IMR-90 (cell line): Measurements from ENCODE around the gene POLR3A. TPM values are rescaled to one million over a fixed set of nuclear protein-coding genes. Genes with fewer than 3 reads are reported as not detected.

Experiments used
- ATAC-seq: fragments of 200-7000 bp; cut with Tn5 transposase; 2 replicates; pipeline ENCODE4 v1.9.1; 2020; ENCODE audit warnings: low read depth, mild to moderate bottlenecking, moderate library complexity
- Bru-seq: library from RNA; stranded (reverse); fragments of 400-500 nt; gene quantifications from one replicate; lab custom pipeline; 2021; lab: Mats Ljungman, UMichigan
- BruChase-seq, 2 experiments: library from RNA; stranded (reverse); fragments of 400-500 nt; gene quantifications; one replicate each; lab custom pipeline; 2021; lab: Mats Ljungman, UMichigan
- BruUV-seq: library from RNA; stranded (reverse); fragments of 400-500 nt; replicated peaks from 2 replicates; lab custom pipeline; 2021; lab: Mats Ljungman, UMichigan
- CTCF ChIA-PET: fragments of 300-600 bp; formaldehyde crosslinking; extraction: SDS; loops from one replicate; lab custom pipeline; 2021; ENCODE audit warnings: antibody characterized with exemption; lab: Yijun Ruan, JAX
- POLR2A ChIA-PET: fragments of 300-600 bp; sonication (Branson Sonifier 250); formaldehyde crosslinking; loops from one replicate; lab custom pipeline; 2022; ENCODE audit warnings: antibody characterized with exemption; ENCODE audit not compliant: unreplicated experiment; lab: Charles Lee
- DNase-seq: peaks from one replicate; pipeline ENCODE4 v3.0.0; 2013
- H2AFZ ChIP-seq: replicated peaks from 2 replicates; pipeline ENCODE3; 2013; ENCODE audit warnings: low read length, mild to moderate bottlenecking; ENCODE audit not compliant: poor library complexity
- H2AK5ac ChIP-seq: 2 replicates; pipeline ENCODE4 v1.6.1; 2013; ENCODE audit warnings: low read depth, low read length, inconsistent platforms
- H2AK9ac ChIP-seq: replicated peaks from 2 replicates; pipeline ENCODE3; 2013; ENCODE audit warnings: mild to moderate bottlenecking, low read depth, low read length, moderate library complexity; ENCODE audit not compliant: poor library complexity
- H2BK120ac ChIP-seq: 2 replicates; pipeline ENCODE4 v1.6.1; 2013; ENCODE audit warnings: low read depth, low read length, inconsistent platforms
- H2BK15ac ChIP-seq: 3 replicates; pipeline ENCODE4 v1.6.1; 2013; ENCODE audit warnings: low read depth, low read length, inconsistent platforms
- H2BK20ac ChIP-seq: 2 replicates; pipeline ENCODE4 v1.6.1; 2013; ENCODE audit warnings: low read depth, mild to moderate bottlenecking, inconsistent platforms, low read length, moderate library complexity
- H2BK5ac ChIP-seq: 2 replicates; pipeline ENCODE4 v1.6.1; 2013; ENCODE audit warnings: mild to moderate bottlenecking, low read depth, low read length, inconsistent platforms; ENCODE audit not compliant: poor library complexity, severe bottlenecking
- H3K14ac ChIP-seq: replicated peaks from 2 replicates; pipeline ENCODE4 v1.6.1; 2013; ENCODE audit warnings: low read depth, low read length, inconsistent platforms
- H3K18ac ChIP-seq: 2 replicates; pipeline ENCODE4 v1.6.1; 2013; ENCODE audit warnings: low read depth, low read length, control low read depth
- H3K23ac ChIP-seq: 2 replicates; pipeline ENCODE4 v1.6.1; 2013; ENCODE audit warnings: low read depth, low read length, inconsistent platforms
- H3K27ac ChIP-seq: 2 replicates; pipeline ENCODE4 v1.5.1; 2013; ENCODE audit warnings: mild to moderate bottlenecking, control low read depth, low read length; ENCODE audit not compliant: insufficient read depth
- H3K27me3 ChIP-seq: 2 replicates; pipeline ENCODE4 v1.6.1; 2013; ENCODE audit warnings: low read length; ENCODE audit not compliant: control insufficient read depth, insufficient read depth
- H3K36me3 ChIP-seq: 2 replicates; pipeline ENCODE4 v1.6.1; 2013; ENCODE audit warnings: low read length, mixed read lengths; ENCODE audit not compliant: control insufficient read depth, insufficient read depth
- H3K4ac ChIP-seq: 2 replicates; pipeline ENCODE4 v1.6.1; 2013; ENCODE audit warnings: low read depth, low read length, inconsistent platforms
- H3K4me1 ChIP-seq: 2 replicates; pipeline ENCODE4 v1.6.1; 2013; ENCODE audit warnings: low read length, mixed read lengths; ENCODE audit not compliant: control insufficient read depth, insufficient read depth
- H3K4me2 ChIP-seq: 2 replicates; pipeline ENCODE4 v1.6.1; 2013; ENCODE audit warnings: low read depth, mild to moderate bottlenecking, control low read depth, low read length, moderate library complexity
- H3K4me3 ChIP-seq: 2 replicates; pipeline ENCODE4 v1.5.1; 2013; ENCODE audit warnings: low read depth, mild to moderate bottlenecking, control low read depth, low read length, moderate library complexity; ENCODE audit not compliant: insufficient read depth
- H3K56ac ChIP-seq: 2 replicates; pipeline ENCODE4 v1.6.1; 2013; ENCODE audit warnings: low read length, inconsistent platforms; ENCODE audit not compliant: insufficient read depth; ENCODE audit errors: extremely low read depth
- H3K79me1 ChIP-seq, 2 experiments: 2 replicates each; pipeline ENCODE4 v1.6.1; 2013; ENCODE audit warnings: low read length in 2 of 2, inconsistent platforms in 1 of 2, low read depth in 1 of 2
- H3K9ac ChIP-seq: 2 replicates; pipeline ENCODE4 v1.6.1; 2013; ENCODE audit warnings: low read depth, low read length, control low read depth
- H3K9me1 ChIP-seq: 2 replicates; pipeline ENCODE4 v1.6.1; 2013; ENCODE audit warnings: low read length, inconsistent platforms; ENCODE audit not compliant: insufficient read depth
- H3K9me3 ChIP-seq: 2 replicates; pipeline ENCODE4 v1.6.1; 2013; ENCODE audit warnings: low read length; ENCODE audit not compliant: control insufficient read depth, insufficient read depth
- H4K20me1 ChIP-seq: 2 replicates; pipeline ENCODE4 v1.6.1; 2013; ENCODE audit warnings: low read length, inconsistent platforms; ENCODE audit not compliant: insufficient read depth
- H4K5ac ChIP-seq: 2 replicates; pipeline ENCODE4 v1.6.1; 2013; ENCODE audit warnings: mild to moderate bottlenecking, low read depth, low read length, control low read depth
- H4K8ac ChIP-seq, 2 experiments: 2 replicates each; pipeline ENCODE4 v1.6.1; 2013; ENCODE audit warnings: low read depth in 2 of 2, low read length in 2 of 2, control low read depth in 1 of 2, inconsistent platforms in 1 of 2
- H4K91ac ChIP-seq: 2 replicates; pipeline ENCODE4 v1.6.1; 2013; ENCODE audit warnings: low read depth, low read length, inconsistent platforms; ENCODE audit not compliant: insufficient read depth
- CEBPB ChIP-seq: IDR thresholded peaks from 2 replicates; pipeline ENCODE4 v1.6.1; 2012; ENCODE audit warnings: low read depth, low read length, improper control_type of control experiment
- CHD1 ChIP-seq: IDR thresholded peaks from 2 replicates; pipeline ENCODE4 v1.6.1; 2012; ENCODE audit warnings: low read depth, low read length, improper control_type of control experiment
- CTCF ChIP-seq: conservative IDR thresholded peaks from 2 replicates; pipeline ENCODE4 v1.5.1; 2012; ENCODE audit warnings: mild to moderate bottlenecking, low read depth, low read length, improper control_type of control experiment
- MAZ ChIP-seq: IDR thresholded peaks from 2 replicates; pipeline ENCODE4 v1.6.1; 2012; ENCODE audit warnings: low read depth, mild to moderate bottlenecking, low read length, improper control_type of control experiment, moderate library complexity, borderline replicate concordance
- MXI1 ChIP-seq: IDR thresholded peaks from 2 replicates; pipeline ENCODE4 v1.6.1; 2012; ENCODE audit warnings: low read depth, mild to moderate bottlenecking, low read length, moderate library complexity, borderline replicate concordance
- NFE2L2 ChIP-seq: fragments of 150-350 bp; IDR thresholded peaks from 2 replicates; pipeline ENCODE4 v1.6.1; 2016; ENCODE audit warnings: low read depth, mild to moderate bottlenecking, low read length
- POLR2A ChIP-seq: IDR thresholded peaks from 2 replicates; pipeline ENCODE4 v1.6.1; 2012; ENCODE audit warnings: mild to moderate bottlenecking, low read depth, low read length
- RCOR1 ChIP-seq: IDR thresholded peaks from 2 replicates; pipeline ENCODE4 v1.6.1; 2012; ENCODE audit warnings: mild to moderate bottlenecking, low read length, improper control_type of control experiment; ENCODE audit not compliant: insufficient replicate concordance
- RFX5 ChIP-seq: IDR thresholded peaks from 2 replicates; pipeline ENCODE4 v1.8.0; 2012; ENCODE audit warnings: low read depth, mild to moderate bottlenecking, low read length, moderate library complexity
- SMC3 ChIP-seq: fragments of 150-350 bp; IDR thresholded peaks from 2 replicates; pipeline ENCODE4 v1.6.1; 2016; ENCODE audit warnings: low read depth, mild to moderate bottlenecking, antibody characterized with exemption, low read length, moderate library complexity
- USF2 ChIP-seq: fragments of 150-350 bp; IDR thresholded peaks from 2 replicates; pipeline ENCODE4 v1.6.1; 2017; ENCODE audit warnings: mild to moderate bottlenecking, antibody characterized with exemption, low read length, low read depth
- WGBS, 2 experiments: methylation state at CpG; one replicate each; pipeline versions ENCODE4 v1.1.5 to v1.1.7; 2013; ENCODE audit warnings: missing lambda C conversion rate in 2 of 2; ENCODE audit not compliant: insufficient read length in 1 of 2; ENCODE audit errors: extremely low coverage in 2 of 2; 5-methylcytosine and 5-hydroxymethylcytosine counted together
- dilution Hi-C: fragments of 300-500 bp; cut with HindIII; formaldehyde crosslinking; loops from one replicate; pipeline ENCODE4 v1.14.3; 2018; ENCODE audit warnings: low sequenced_read_pairs; ENCODE audit not compliant: unreplicated experiment
- in situ Hi-C: fragments of 300-500 bp; cut with MboI; formaldehyde crosslinking; loops from 3 replicates; pipeline ENCODE4 v1.14.3; 2019; ENCODE audit warnings: low sequenced_read_pairs, inconsistent platforms, mixed read lengths
- intact Hi-C: fragments of 100-400 bp; cut with micrococcal nuclease; formaldehyde crosslinking; loops from 2 replicates; pipeline ENCODE4 v1.10.0; 2022
- long read RNA-seq: library from polyadenylated mRNA; unstranded; transcript quantifications from one replicate; pipeline ENCODE4 v2.0.0, GENCODE V29; 2021; ENCODE audit not compliant: unreplicated experiment
- polyA plus RNA-seq, 3 experiments: library from polyadenylated mRNA; depleted of rRNA; stranded (reverse); fragments of >200 nt; gene quantifications; 2 replicates each; pipeline ENCODE4 v1.2.3, GENCODE V29; 2012; ENCODE audit warnings: low replicate concordance in 1 of 3
- total RNA-seq: library from RNA; depleted of rRNA; stranded (reverse); fragments of >200 nt; gene quantifications from 2 replicates; pipeline ENCODE4 v1.2.3, GENCODE V29; 2012; rRNA removed

POLR3A gene
- total RNA-seq (21.4 and 24.4 TPM in 2 replicates), polyA plus RNA-seq (2012; rRNA removed) (11.9 TPM in 2 replicates), Bru-seq, nascent RNA (percentile 74 among the genes with signal in this experiment), BruChase-seq, experiment 1, labeled RNA remaining after a 6-hour chase (percentile 72 among the genes with signal in this experiment), BruChase-seq, experiment 2, labeled RNA remaining after a 2-hour chase (percentile 74 among the genes with signal in this experiment)
- polyA plus RNA-seq (2012; cell fraction: cytosol; rRNA removed): 4.6 and 5.4 TPM in 2 replicates
- polyA plus RNA-seq (2012; cell fraction: nucleus; rRNA removed; ENCODE audit: low replicate concordance): 15.0 and 31.1 TPM in 2 replicates
- long read RNA-seq, full-length matches to known transcripts: 3 of 21 reads
- long read RNA-seq, partial matches to known transcripts: 18 of 21 reads
- long read RNA-seq, other reads (novel, unspliced or antisense): 0 of 21 reads

- Histone ChIP-seq H4K5ac (peak within 1 kb of the TSS; percentile 95), H4K91ac (peak within 1 kb of the TSS; percentile 87), H4K8ac (peak within 1 kb of the TSS; percentile 91 to 95), H3K4me1 (peaks cover 11% of the 10 kb centered on the region), H3K79me1 (peaks cover 19 to 38% of the 10 kb centered on the region in 2 experiments), H2AFZ (peak within 1 kb of the TSS; percentile 95), H4K20me1 (peaks cover under 1% of the 10 kb centered on the region; the same call in 1 of the 2 replicates), H3K56ac (peak within 1 kb of the TSS; percentile 70), H3K14ac (peak within 1 kb of the TSS; percentile 88), H3K9me1 (peaks cover 13% of the 10 kb centered on the region), H2AK9ac (peak within 1 kb of the TSS; percentile 93), H2BK15ac (peak within 1 kb of the TSS; percentile 43; the same call in 1 of the 3 replicates), H3K4me2 (peak within 1 kb of the TSS; percentile 83), H2BK20ac (0 out of 2 replicates have a peak within 1 kb of the TSS, but pooled peaks have one; percentile 20), H3K9me3 (no peaks in the 10 kb centered on the region), H3K23ac (peak within 1 kb of the TSS; percentile 87), H3K18ac (peak within 1 kb of the TSS; percentile 73), H2BK5ac (peak within 1 kb of the TSS; percentile 93), H3K4me3 (peak within 1 kb of the TSS; percentile 90), H3K4ac (peak within 1 kb of the TSS; percentile 86), H3K27ac (peak within 1 kb of the TSS; percentile 92), H2AK5ac (peak within 1 kb of the TSS; percentile 84), H3K27me3 (no peaks in the 10 kb centered on the region), H3K9ac (peak within 1 kb of the TSS; percentile 98), H3K36me3 (peaks cover 12% of the 10 kb centered on the region), H2BK120ac (peak within 1 kb of the TSS; percentile 57; the same call in 1 of the 2 replicates)
- dilution Hi-C loops (no loop called here), intact Hi-C loops (loop anchor here (2.0 to 10.0 kb wide), 2 partner anchors 105 to 183 kb away; partner anchors contain the start of gene DLG5), in situ Hi-C loops (no loop called here)
- 1% methylated on average over 19 of the region's 35 CpGs; no CpG with 5 or more reads in 1 of the 2 experiments for WGBS, 2 experiments
- no TSS peak for BruUV-seq
- ATAC-seq (peak; percentile 59), DNase-seq (peak; percentile 99)
- POLR2A ChIA-PET: no interaction called here
- CTCF ChIA-PET: interaction anchor here (0.6 to 0.9 kb wide), 3 partner anchors 10 to 383 kb away, joined by 3 to 5 read pairs (median 3); no protein-coding TSS in a partner anchor
- no peak for TF ChIP-seq RCOR1
- TF ChIP-seq MAZ: peak; percentile 35; the same call in 1 of the 2 replicates
- TF ChIP-seq CTCF: peak; percentile 72
- no peak for TF ChIP-seq CEBPB
- TF ChIP-seq CHD1: peak; percentile 77
- TF ChIP-seq POLR2A: no peak
- TF ChIP-seq USF2: peak; percentile 99
- no peak for TF ChIP-seq RFX5
- peak; percentile 39 for TF ChIP-seq SMC3
- 0 out of 2 replicates have a peak, but pooled peaks have one; percentile 1 for TF ChIP-seq NFE2L2
- TF ChIP-seq MXI1: peak; percentile 74; the same call in 1 of the 2 replicates
Measured at GRCh38 chr10:78029269-78030226, at the start of gene POLR3A. TSS of gene POLR3A (minus strand) at chr10:78029515. CDS start at chr10:78029407, 108 bp downstream.
